Loucy (cell line): Measurements from ENCODE around the gene ARHGAP35.
"Not testable (repeated sequence)": the region's sequence is repeated elsewhere in the genome, so short reads cannot be mapped to it uniquely, and the experiment has no call there.

Source experiments
- H2AFZ ChIP-seq: fragments of 200-600 bp; sonication (generic); 2 replicates; pipeline ENCODE4 v1.6.0; 2016; ENCODE audit warnings: antibody characterized with exemption, mild to moderate bottlenecking, low read length, moderate library complexity
- H3F3A ChIP-seq: fragments of 200-600 bp; 2 replicates; pipeline ENCODE4 v1.6.0; 2016; ENCODE audit warnings: antibody characterized with exemption, low read depth, mild to moderate bottlenecking
- H3K27me3 ChIP-seq: fragments of 200-600 bp; sonication (generic); 2 replicates; pipeline ENCODE4 v1.6.1; 2014; ENCODE audit warnings: low read length, mild to moderate bottlenecking; ENCODE audit not compliant: insufficient read depth, poor library complexity, severe bottlenecking
- H3K36me3 ChIP-seq: fragments of 200-600 bp; sonication (generic); 2 replicates; pipeline ENCODE4 v1.6.1; 2016; ENCODE audit warnings: low read length; ENCODE audit not compliant: insufficient read depth
- H3K4me1 ChIP-seq: fragments of 200-600 bp; sonication (generic); 2 replicates; pipeline ENCODE4 v1.5.1; 2014; ENCODE audit warnings: low read length, mild to moderate bottlenecking; ENCODE audit not compliant: insufficient read depth, poor library complexity, severe bottlenecking
- H3K4me2 ChIP-seq: fragments of 200-600 bp; sonication (generic); 2 replicates; pipeline ENCODE4 v1.6.0; 2014; ENCODE audit warnings: antibody characterized with exemption, low read length, low read depth, mild to moderate bottlenecking; ENCODE audit not compliant: poor library complexity, severe bottlenecking
- H3K4me3 ChIP-seq: fragments of 200-600 bp; sonication (generic); 2 replicates; pipeline ENCODE4 v1.5.1; 2014; ENCODE audit warnings: low read length, mild to moderate bottlenecking, mixed read lengths; ENCODE audit not compliant: poor library complexity, severe bottlenecking
- H3K79me2 ChIP-seq: fragments of 200-600 bp; sonication (generic); 2 replicates; pipeline ENCODE4 v1.6.1; 2014; ENCODE audit warnings: low read length; ENCODE audit not compliant: insufficient read depth
- H3K9ac ChIP-seq: fragments of 200-600 bp; sonication (generic); 2 replicates; pipeline ENCODE4 v1.6.0; 2014; ENCODE audit warnings: mild to moderate bottlenecking, low read depth, low read length, moderate library complexity; ENCODE audit not compliant: poor library complexity, severe bottlenecking
- H3K9me2 ChIP-seq: fragments of 200-600 bp; sonication (generic); replicated peaks from 2 replicates; pipeline ENCODE4 v1.6.1; 2016; ENCODE audit warnings: low read depth, low read length, mixed read lengths
- H3K9me3 ChIP-seq: fragments of 200-600 bp; sonication (generic); 2 replicates; pipeline ENCODE4 v1.6.1; 2014; ENCODE audit warnings: mild to moderate bottlenecking, antibody characterized with exemption, low read length, low read depth; ENCODE audit not compliant: insufficient read depth
- H4K20me1 ChIP-seq: fragments of 200-600 bp; sonication (generic); 2 replicates; pipeline ENCODE4 v1.6.0; 2014; ENCODE audit warnings: antibody characterized with exemption, low read length, mild to moderate bottlenecking; ENCODE audit not compliant: insufficient read depth, poor library complexity, severe bottlenecking
- EZH2phosphoT487 ChIP-seq: fragments of 200-600 bp; IDR thresholded peaks from 2 replicates; pipeline ENCODE4 v1.6.1; 2018; ENCODE audit warnings: antibody characterized with exemption, mild to moderate bottlenecking, moderate library complexity, borderline replicate concordance
- TF ChIP-seq, protein P1 (sequence below): fragments of 200-600 bp; sonication (generic); conservative IDR thresholded peaks from 2 replicates; pipeline ENCODE4 v1.5.1; 2014; ENCODE audit warnings: mild to moderate bottlenecking, antibody characterized with exemption, low read length

ARHGAP35 gene

DNA sequence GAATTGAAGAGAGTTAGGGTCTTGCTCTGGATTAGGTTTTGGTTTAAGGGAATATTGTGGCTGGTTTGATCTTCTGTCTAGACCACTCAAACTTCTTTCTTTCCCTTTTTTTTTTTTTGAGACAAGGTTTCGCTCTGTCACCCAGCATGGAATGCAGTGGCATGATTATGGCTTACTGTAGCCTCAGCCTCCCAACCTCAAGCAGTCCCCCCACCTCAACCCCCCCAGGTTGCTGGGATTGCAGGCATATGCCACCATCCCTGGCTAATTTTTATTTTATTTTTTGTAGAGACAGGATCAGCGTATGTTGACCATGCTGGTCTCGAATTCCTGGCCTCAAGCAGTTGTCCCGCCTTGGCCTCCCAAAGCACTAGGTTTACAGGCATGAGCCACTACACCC lies 21.2 kb downstream of the ARHGAP35 start:
- Histone ChIP-seq H3K36me3 (no peaks in the 10 kb centered on the region), H2AFZ (no peak overlapping the region), H3K9me3 (no peaks in the 10 kb centered on the region), H3F3A (no peaks in the 10 kb centered on the region), H3K4me2 (no peak overlapping the region), H3K79me2 (peaks cover 73% of the 10 kb centered on the region), H3K4me3 (no peak overlapping the region), H3K9me2 (no peaks in the 10 kb centered on the region), H4K20me1 (peaks cover 7% of the 10 kb centered on the region), H3K4me1 (no peaks in the 10 kb centered on the region), H3K9ac (no peak overlapping the region), H3K27me3 (no peaks in the 10 kb centered on the region)
- no peak for TF ChIP-seq EZH2phosphoT487
- TF ChIP-seq, protein P1, sequence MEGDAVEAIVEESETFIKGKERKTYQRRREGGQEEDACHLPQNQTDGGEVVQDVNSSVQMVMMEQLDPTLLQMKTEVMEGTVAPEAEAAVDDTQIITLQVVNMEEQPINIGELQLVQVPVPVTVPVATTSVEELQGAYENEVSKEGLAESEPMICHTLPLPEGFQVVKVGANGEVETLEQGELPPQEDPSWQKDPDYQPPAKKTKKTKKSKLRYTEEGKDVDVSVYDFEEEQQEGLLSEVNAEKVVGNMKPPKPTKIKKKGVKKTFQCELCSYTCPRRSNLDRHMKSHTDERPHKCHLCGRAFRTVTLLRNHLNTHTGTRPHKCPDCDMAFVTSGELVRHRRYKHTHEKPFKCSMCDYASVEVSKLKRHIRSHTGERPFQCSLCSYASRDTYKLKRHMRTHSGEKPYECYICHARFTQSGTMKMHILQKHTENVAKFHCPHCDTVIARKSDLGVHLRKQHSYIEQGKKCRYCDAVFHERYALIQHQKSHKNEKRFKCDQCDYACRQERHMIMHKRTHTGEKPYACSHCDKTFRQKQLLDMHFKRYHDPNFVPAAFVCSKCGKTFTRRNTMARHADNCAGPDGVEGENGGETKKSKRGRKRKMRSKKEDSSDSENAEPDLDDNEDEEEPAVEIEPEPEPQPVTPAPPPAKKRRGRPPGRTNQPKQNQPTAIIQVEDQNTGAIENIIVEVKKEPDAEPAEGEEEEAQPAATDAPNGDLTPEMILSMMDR: no peak

DNA sequence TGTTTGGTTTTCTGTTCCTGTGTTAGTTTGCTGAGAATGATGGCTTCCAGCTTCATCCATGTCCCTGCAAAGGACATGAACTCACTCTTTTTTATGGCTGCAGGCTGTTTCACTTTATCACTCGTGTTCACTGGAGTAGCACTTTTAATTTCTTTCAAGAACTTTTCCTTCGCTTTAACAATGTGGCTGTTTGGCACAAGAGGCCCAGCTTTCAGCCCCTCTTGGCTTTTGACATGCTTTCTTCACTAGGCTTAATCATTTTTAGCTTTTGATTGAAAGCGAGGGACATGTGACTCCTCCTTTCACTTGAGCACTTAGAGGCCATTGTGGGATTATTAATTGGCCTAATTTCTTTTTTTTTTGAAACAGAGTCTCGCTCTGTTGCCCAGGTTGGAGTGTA lies 22.0 kb downstream of the ARHGAP35 start:
- H3K9ac ChIP-seq, H3K4me3 ChIP-seq, H4K20me1 ChIP-seq, H3K9me3 ChIP-seq, H3K4me1 ChIP-seq, H3K36me3 ChIP-seq, H3F3A ChIP-seq, H2AFZ ChIP-seq, H3K4me2 ChIP-seq, H3K9me2 ChIP-seq, H3K27me3 ChIP-seq: not testable (repeated sequence)
- peaks cover 80% of the 10 kb centered on the region for H3K79me2 ChIP-seq

DNA sequence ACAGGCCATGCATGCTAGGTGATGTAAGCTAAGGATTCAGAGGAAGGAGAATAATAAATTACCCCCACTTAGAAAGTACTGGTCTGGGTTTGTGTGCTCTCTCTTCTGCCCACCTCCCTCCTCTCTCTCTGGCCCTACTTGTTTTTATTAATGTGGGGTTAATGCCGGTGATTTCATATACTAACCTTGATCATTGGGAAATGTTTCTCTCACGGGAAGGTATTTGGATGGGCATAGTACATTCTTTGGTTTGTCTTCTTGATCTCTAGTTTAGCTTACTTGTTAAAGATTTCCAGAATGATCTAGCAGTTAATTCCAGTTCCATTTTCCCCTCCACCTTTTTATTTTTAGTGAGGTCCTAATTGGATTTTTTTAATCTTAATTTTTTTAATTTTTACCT lies 24.6 kb downstream of the ARHGAP35 start:
- H3K9ac ChIP-seq: no peak overlapping the region
- no peak overlapping the region for H2AFZ ChIP-seq
- no peaks in the 10 kb centered on the region for H3K27me3 ChIP-seq
- no peaks in the 10 kb centered on the region for H3K9me2 ChIP-seq
- no peaks in the 10 kb centered on the region for H3K4me1 ChIP-seq
- peaks cover 10% of the 10 kb centered on the region for H4K20me1 ChIP-seq
- TF ChIP-seq, protein P1: no peak
- TF ChIP-seq EZH2phosphoT487: no peak
- no peaks in the 10 kb centered on the region for H3K36me3 ChIP-seq
- no peaks in the 10 kb centered on the region for H3F3A ChIP-seq
- H3K79me2 ChIP-seq: peaks cover 84% of the 10 kb centered on the region
- H3K4me2 ChIP-seq: no peak overlapping the region
- no peak overlapping the region for H3K4me3 ChIP-seq
- H3K9me3 ChIP-seq: no peaks in the 10 kb centered on the region

DNA sequence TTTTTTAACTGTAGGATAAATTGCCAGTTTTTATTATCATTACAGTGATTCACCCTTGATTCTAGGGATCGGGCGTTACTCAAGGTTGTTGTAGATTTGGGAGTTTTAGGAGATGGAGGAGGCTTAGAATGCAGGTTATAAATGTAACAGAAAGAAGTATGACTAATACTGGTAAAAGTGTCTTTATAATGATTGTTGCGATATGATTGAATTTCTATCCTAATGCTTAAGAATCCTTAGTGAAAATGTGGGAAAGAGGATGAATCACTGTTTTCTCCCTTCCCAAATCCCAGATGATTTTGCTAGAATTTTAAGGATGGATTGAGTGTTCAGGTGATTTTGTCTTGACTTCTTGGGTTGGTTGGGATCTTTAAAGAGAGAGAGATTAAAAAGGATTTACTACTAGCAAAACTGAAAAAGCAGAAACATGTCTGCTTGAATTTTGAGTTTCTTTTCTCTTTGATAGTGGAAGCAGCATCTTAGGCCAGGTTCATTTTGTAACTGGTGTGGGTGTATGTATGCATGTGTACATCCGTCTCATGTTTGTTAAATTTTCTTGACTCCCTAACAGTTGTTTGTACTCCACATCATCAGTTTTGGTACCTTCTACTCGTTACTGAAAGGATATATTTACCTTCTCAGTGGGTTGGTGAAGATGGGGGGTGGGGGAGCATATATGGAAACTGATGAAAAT lies 25.9 kb downstream of the ARHGAP35 start:
- no peak overlapping the region for H3K9ac ChIP-seq
- TF ChIP-seq, protein P1: no peak
- TF ChIP-seq EZH2phosphoT487: no peak

More for the DNA sequence above, 25.9 kb downstream of the ARHGAP35 start:
- Histone ChIP-seq H4K20me1 (peaks cover 10% of the 10 kb centered on the region), H3K27me3 (no peaks in the 10 kb centered on the region), H3K9me3 (no peaks in the 10 kb centered on the region), H2AFZ (no peak overlapping the region), H3K4me1 (no peaks in the 10 kb centered on the region), H3K36me3 (no peaks in the 10 kb centered on the region), H3K9me2 (no peaks in the 10 kb centered on the region), H3K79me2 (peaks cover 85% of the 10 kb centered on the region), H3K4me3 (no peak overlapping the region), H3K4me2 (no peak overlapping the region), H3F3A (no peaks in the 10 kb centered on the region)
